Epithelial cell of esophagus (primary cell): ENCODE data around the gene DEAF1.
A peak's percentile ranks its signal among the peaks of the same experiment; 100 is the strongest.
"Not testable (repeated sequence)": the region's sequence is repeated elsewhere in the genome, so short reads cannot be mapped to it uniquely, and the experiment has no call there.

ENCODE experiments used
- DNase-seq: peaks from one replicate; pipeline ENCODE4 v3.0.0; 2010; ENCODE audit warnings: low read depth
- H3K4me3 ChIP-seq: 2 replicates; pipeline ENCODE4 v1.5.1; 2011; ENCODE audit warnings: mild to moderate bottlenecking, low read length, control low read depth
- TF ChIP-seq, protein P1 (sequence below): IDR thresholded peaks from 2 replicates; pipeline ENCODE4 v1.5.1; 2011; ENCODE audit warnings: low read depth, mild to moderate bottlenecking, low read length, control low read depth, inconsistent platforms; ENCODE audit not compliant: insufficient read depth; ENCODE audit errors: missing control alignments

Gene DEAF1

DNA sequence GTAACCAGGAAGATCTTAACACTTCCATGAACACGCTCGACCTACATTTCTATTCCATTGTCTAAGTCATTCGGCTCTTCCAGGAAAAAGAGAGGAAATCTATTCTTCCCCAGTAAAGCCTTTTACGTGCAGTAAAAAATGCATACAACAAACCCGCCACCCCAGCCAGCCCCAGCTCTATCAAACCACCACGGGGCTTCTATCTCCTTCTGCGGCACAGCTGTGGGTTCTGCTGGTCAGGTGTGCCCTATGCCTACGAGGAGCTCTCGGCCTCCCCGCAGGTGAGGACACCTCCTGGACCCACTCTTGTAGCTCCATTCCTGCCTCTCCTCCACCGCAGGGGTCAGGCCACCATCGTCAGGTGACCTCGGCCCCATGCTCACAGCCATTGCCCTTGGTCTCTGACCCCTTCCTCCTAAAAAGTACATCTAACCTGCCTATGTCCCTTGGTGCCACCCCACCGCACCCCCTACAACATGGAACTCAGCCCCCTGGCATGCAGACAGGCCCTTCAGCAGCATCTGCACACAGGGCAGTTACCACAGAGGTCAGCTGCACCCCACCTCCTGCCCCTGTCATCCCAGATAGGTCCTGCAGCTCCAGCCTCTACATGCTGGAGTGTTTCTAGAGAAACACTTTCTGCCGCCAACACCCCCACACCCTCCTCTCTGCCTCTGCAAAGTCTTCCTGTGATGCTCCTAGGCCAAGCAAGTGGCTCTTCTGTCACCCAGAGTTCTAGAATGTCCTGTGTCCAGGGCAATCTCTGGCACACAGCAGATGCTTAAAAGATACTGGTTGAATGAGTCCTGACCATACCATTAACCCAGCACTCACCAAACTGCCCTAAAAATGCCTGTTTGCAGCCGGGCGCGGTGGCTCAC is 3.1 kb downstream of the DEAF1 start:
- TF ChIP-seq, protein P1, sequence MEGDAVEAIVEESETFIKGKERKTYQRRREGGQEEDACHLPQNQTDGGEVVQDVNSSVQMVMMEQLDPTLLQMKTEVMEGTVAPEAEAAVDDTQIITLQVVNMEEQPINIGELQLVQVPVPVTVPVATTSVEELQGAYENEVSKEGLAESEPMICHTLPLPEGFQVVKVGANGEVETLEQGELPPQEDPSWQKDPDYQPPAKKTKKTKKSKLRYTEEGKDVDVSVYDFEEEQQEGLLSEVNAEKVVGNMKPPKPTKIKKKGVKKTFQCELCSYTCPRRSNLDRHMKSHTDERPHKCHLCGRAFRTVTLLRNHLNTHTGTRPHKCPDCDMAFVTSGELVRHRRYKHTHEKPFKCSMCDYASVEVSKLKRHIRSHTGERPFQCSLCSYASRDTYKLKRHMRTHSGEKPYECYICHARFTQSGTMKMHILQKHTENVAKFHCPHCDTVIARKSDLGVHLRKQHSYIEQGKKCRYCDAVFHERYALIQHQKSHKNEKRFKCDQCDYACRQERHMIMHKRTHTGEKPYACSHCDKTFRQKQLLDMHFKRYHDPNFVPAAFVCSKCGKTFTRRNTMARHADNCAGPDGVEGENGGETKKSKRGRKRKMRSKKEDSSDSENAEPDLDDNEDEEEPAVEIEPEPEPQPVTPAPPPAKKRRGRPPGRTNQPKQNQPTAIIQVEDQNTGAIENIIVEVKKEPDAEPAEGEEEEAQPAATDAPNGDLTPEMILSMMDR, result no peak
- no peak for DNase-seq
- H3K4me3 ChIP-seq, result no peak overlapping the region

DNA sequence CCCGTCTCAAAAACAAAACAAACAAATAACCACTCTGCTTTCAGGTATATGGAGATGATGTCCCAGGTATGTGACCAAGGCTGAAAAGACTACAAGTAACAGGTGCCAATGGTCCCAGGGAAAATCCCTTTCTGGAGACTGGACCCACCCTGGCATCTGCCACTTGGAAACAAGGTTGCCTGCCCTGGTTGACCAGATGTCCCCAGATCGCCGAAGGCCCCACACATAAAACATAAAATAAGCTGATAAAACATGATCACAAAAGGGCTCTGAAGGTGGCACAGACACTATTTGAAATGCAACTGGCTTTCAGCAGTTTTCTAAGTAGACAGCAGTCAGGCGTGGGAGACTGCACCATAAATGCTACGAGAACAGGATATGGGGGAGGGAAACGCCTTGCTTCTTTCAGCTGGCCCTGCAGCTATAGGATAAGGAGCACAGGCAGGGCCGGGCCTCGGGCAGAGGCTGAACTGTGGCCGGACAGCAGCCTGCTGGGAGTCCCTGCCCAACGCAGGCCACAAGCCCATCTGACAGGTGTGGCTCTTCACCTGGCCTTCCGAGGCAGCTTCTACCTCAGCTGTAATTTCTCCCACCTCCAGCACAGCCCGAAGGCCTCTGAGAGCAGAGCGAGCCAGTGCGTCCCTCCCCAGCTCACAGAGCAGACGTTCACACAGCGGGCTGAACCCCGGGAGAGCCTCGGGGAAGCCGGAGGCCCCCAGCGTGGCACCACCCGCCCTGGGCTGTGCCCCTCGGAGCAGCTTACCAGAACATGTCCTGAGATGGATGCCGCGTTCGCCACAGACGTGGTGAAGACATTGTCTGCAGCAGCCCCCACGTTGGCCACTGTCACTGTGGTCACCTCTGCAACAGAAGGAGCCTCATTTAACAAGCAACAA is 4.0 kb downstream of the DEAF1 start:
- no peak for DNase-seq
- TF ChIP-seq, protein P1, result no peak
- no peak overlapping the region for H3K4me3 ChIP-seq

DNA sequence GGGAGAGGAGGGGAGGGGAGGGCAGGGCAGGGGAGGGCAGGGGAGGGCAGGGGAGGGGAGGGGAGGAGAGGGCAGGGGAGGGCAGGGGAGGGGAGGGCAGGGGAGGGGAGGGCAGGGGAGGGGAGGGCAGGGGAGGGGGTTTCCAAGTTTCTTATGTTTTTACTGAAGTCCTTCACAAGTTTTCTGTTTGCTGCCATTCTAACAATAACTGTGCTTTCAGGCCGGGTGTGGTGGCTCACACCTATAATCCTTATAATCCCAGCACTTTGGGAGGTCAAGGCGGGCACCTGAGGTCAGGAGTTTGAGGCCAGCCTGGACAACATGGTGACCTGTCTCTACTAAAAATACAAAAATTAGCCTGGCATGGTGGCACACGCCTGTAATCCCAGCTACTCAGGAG is 4.8 kb downstream of the DEAF1 start:
- DNase-seq, H3K4me3 ChIP-seq: not testable (repeated sequence)

DNA sequence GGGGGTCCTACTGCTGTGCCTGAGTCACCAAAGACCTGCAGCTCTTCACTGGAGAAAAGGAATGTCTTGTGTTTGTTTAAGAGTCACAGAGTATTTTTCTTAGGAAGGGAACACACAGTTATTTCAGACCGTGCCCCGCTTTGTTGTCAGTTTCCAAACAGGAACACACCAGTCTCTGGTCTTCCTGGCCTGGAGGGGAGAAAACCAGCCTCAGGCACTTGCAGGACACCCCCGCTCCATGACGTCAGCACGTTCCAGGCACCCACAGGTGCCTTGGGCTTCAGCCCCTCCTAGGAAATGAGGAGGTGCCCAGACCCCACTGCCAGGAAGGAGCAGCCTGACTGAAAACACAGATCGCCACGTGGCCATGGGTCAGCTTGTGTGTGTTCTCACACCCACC is 5.4 kb downstream of the DEAF1 start:
- no peak overlapping the region for H3K4me3 ChIP-seq
- TF ChIP-seq, protein P1, result no peak
- peak; percentile 30 for DNase-seq

DNA sequence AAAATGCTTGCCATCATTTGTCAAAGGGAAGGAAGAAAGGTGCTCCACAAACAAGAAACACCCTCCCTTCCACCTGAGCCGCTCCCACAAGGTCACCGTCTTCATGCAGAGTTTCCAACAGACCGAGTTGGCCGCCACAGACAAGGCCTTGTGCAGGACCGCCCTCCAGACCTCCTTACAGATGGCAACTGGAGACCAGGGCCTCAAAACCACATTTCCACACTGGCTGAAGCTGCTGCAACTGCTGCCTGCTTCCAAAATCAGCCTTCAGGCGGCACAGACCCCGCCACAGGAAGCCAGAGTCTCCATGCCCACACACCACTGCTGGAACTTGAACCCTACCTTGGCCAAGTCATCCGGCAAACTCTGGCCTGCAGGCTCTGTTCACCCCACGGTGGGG is 6.3 kb downstream of the DEAF1 start:
- no peak for DNase-seq
- TF ChIP-seq, protein P1, result no peak
- no peak overlapping the region for H3K4me3 ChIP-seq

DNA sequence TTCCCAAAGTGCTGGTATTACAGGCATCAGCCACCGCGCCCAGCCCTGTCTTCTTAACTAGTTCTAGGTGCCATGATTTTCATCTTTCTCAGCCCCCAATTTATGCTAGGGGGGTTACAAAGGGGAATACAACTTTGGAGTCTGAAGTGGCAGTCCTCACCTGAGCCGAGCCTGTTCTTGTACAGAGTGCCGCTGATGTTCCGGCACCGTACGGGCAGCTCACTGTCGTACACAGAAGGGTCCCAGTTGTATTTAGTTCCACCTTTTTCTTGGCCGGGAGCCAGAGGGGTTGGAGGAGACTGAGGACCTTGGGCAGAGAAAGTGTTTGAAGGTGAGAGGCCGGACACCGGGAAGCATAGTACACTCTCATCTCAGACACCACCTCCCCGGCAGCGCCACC is 7.3 kb downstream of the DEAF1 start:
- no peak for DNase-seq
- TF ChIP-seq, protein P1, result no peak
- H3K4me3 ChIP-seq, result no peak overlapping the region
